Measurements from ENCODE around the gene NRP2. TPM values are rescaled to one million over a fixed set of nuclear protein-coding genes. Genes with fewer than 3 reads are reported as not detected.

Gene NRP2
- total and polyA plus RNA-seq, 2 donors (not counting 1 experiment from before 2014, with no cell fraction given), result 1.8 to 6.8 TPM

DNA sequence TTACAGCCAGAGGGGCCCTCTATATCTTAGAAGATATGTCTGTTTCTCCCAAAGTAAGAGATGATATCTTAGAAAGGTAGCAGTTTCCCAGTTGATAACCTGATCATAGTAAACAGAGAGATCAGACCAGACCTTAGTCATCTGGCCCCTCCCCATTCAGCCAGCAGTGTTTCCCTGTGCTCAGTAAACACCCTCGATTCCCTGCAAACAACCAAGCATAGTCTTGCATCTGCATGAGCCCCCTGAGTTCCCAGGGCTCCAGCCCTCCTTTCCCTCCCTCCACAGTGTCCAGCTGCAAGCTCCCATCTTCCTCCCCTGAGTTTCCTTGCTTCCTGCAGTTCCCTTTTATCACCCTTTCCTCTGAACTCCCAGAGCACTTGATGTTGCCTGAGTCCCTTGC is 20.3 kb downstream of the NRP2 start:
- TF ChIP-seq EZH2 (IDR thresholded peaks at IDR 0.05; ENCODE audit: borderline replicate concordance, insufficient read depth, low read depth, low read length, poor library complexity, severe bottlenecking), result no peak
- TF ChIP-seq, protein P1, sequence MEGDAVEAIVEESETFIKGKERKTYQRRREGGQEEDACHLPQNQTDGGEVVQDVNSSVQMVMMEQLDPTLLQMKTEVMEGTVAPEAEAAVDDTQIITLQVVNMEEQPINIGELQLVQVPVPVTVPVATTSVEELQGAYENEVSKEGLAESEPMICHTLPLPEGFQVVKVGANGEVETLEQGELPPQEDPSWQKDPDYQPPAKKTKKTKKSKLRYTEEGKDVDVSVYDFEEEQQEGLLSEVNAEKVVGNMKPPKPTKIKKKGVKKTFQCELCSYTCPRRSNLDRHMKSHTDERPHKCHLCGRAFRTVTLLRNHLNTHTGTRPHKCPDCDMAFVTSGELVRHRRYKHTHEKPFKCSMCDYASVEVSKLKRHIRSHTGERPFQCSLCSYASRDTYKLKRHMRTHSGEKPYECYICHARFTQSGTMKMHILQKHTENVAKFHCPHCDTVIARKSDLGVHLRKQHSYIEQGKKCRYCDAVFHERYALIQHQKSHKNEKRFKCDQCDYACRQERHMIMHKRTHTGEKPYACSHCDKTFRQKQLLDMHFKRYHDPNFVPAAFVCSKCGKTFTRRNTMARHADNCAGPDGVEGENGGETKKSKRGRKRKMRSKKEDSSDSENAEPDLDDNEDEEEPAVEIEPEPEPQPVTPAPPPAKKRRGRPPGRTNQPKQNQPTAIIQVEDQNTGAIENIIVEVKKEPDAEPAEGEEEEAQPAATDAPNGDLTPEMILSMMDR (IDR thresholded peaks at IDR 0.05), result no peak
- H3K4me1 ChIP-seq (ENCODE audit: control insufficient read depth in 2 of 2, insufficient read depth in 2 of 2, low read length in 2 of 2), result peaks cover 44 to 46% of the 10 kb centered on the region in 2 donors
- intact Hi-C loops (cut with micrococcal nuclease), result no loop called here

DNA sequence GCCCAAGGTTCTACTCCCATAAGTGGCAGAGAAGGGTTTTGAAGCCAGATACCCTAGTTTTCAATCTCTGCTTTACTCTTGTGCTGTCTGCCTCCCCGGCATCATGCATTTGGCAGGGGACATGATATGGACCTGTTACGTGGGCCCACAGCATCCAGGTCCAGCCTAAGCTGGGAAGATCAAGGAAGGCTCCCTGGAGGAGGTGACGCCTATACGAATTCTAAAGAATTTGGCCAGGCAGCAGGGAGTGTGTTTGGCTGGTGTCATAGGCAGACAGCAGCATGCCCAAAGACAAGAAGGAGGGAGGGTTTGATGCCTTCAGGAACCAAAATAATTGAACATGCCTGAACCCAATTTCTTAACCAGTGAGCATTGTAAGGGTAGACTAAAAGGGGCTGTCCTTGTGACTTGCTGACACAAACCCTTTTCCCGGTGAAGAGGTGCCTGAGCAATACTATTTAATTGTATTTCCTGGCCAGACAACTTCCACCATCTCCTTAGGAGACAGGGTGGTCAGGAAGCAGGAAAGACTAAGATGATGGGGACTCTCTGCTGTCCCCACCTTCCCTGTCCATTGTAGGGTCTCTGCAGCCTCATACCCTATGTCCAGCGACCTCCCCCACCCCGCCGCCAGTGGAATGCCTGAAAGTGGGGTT is 21.3 kb downstream of the NRP2 start:
- Mint-ChIP-seq H3K4me1 (peaks cover 64% of the 10 kb centered on the region), H3K4me3 (no peak overlapping the region), H3K27me3 (no peaks in the 10 kb centered on the region), H3K9me3 (ENCODE audit: insufficient read depth) (no peaks in the 10 kb centered on the region), H3K27ac (no peak overlapping the region)
- ATAC-seq (ENCODE audit: low read depth) (no peak), DNase-seq (no peak)
- Histone ChIP-seq H3K4me3 (ENCODE audit: control extremely low read depth in 1 of 5, extremely low read depth in 1 of 5, insufficient read depth in 1 of 5, low read depth in 2 of 5, low read length in 4 of 5) (no peak overlapping the region), H3K9ac (ENCODE audit: low read length) (no peak overlapping the region), H3K27ac (ENCODE audit: low read length in 2 of 2) (no peak overlapping the region), H3K79me2 (ENCODE audit: control insufficient read depth, insufficient read depth, low read length) (no peaks in the 10 kb centered on the region), H3K9me3 (ENCODE audit: control extremely low read depth in 1 of 3, control insufficient read depth in 2 of 3, insufficient read depth in 1 of 3, low read length in 2 of 3) (no peaks in the 10 kb centered on the region), H3K4me2 (replicated peaks; ENCODE audit: low read depth, low read length, poor library complexity, severe bottlenecking) (no peak overlapping the region), H3K36me3 (replicated peaks in 1 of 2; ENCODE audit: control extremely low read depth in 1 of 2, control insufficient read depth in 1 of 2, extremely low read depth in 1 of 2, insufficient read depth in 2 of 2, low read length in 1 of 2) (no peaks in the 10 kb centered on the region), H3K4me1 (ENCODE audit: control insufficient read depth in 2 of 2, insufficient read depth in 2 of 2, low read length in 2 of 2) (peaks cover 52 to 57% of the 10 kb centered on the region in 2 donors), H3K27me3 (replicated peaks in 1 of 4; ENCODE audit: control extremely low read depth in 1 of 4, control insufficient read depth in 3 of 4, insufficient read depth in 4 of 4, low read length in 3 of 4) (no peaks in the 10 kb centered on the region), H4K20me1 (ENCODE audit: control insufficient read depth, insufficient read depth, low read length, poor library complexity, severe bottlenecking) (no peaks in the 10 kb centered on the region), H2AFZ (ENCODE audit: insufficient read depth, low read depth, low read length, poor library complexity, severe bottlenecking) (no peak overlapping the region)
- ChIA-PET POLR2A (no interaction called here), CTCF (interaction anchor here (1.2 to 4.3 kb wide), 3 partner anchors 15 to 22 kb away, joined by 3 to 54 read pairs (median 3); partner anchors contain the start of gene NRP2)
- WGBS (ENCODE audit: insufficient coverage), result 96% methylated on average over 4 of the region's 8 CpGs
- intact Hi-C loops (cut with micrococcal nuclease), result no loop called here
- TF ChIP-seq, protein P1 (IDR thresholded peaks at IDR 0.05), result no peak

More for the DNA sequence above, 20.3 kb downstream of the NRP2 start:
- WGBS (ENCODE audit: insufficient coverage), result 100% methylated on average over 1 of the region's 1 CpG
- no peak for DNase-seq
- Histone ChIP-seq H3K27ac (ENCODE audit: low read length in 2 of 2) (no peak overlapping the region), H3K4me3 (ENCODE audit: control extremely low read depth in 1 of 5, extremely low read depth in 1 of 5, insufficient read depth in 1 of 5, low read depth in 2 of 5, low read length in 4 of 5) (no peak overlapping the region), H3K9me3 (ENCODE audit: control extremely low read depth in 1 of 3, control insufficient read depth in 2 of 3, insufficient read depth in 1 of 3, low read length in 2 of 3) (no peaks in the 10 kb centered on the region), H3K9ac (ENCODE audit: low read length) (no peak overlapping the region), H3K4me2 (replicated peaks; ENCODE audit: low read depth, low read length, poor library complexity, severe bottlenecking) (no peak overlapping the region), H3K79me2 (ENCODE audit: control insufficient read depth, insufficient read depth, low read length) (no peaks in the 10 kb centered on the region), H3K36me3 (replicated peaks in 1 of 2; ENCODE audit: control extremely low read depth in 1 of 2, control insufficient read depth in 1 of 2, extremely low read depth in 1 of 2, insufficient read depth in 2 of 2, low read length in 1 of 2) (no peaks in the 10 kb centered on the region), H4K20me1 (ENCODE audit: control insufficient read depth, insufficient read depth, low read length, poor library complexity, severe bottlenecking) (no peaks in the 10 kb centered on the region), H3K27me3 (replicated peaks in 1 of 4; ENCODE audit: control extremely low read depth in 1 of 4, control insufficient read depth in 3 of 4, insufficient read depth in 4 of 4, low read length in 3 of 4) (no peaks in the 10 kb centered on the region), H2AFZ (ENCODE audit: insufficient read depth, low read depth, low read length, poor library complexity, severe bottlenecking) (no peak overlapping the region)
- CTCF ChIA-PET, result interaction anchor here (1.2 kb wide), 1 partner anchor 14 kb away, joined by 3 read pairs; no protein-coding TSS in a partner anchor
- Mint-ChIP-seq H3K4me3 (no peak overlapping the region), H3K27me3 (no peaks in the 10 kb centered on the region), H3K27ac (no peak overlapping the region), H3K4me1 (peaks cover 54% of the 10 kb centered on the region), H3K9me3 (ENCODE audit: insufficient read depth) (no peaks in the 10 kb centered on the region)
- no peak for ATAC-seq (ENCODE audit: low read depth)
- POLR2A ChIA-PET, result no interaction called here

Measured in B cell (primary cell).